Right atrium auricular region (tissue), 2 donors: Measurements from ENCODE around the gene DHRS4. TPM values are rescaled to one million over a fixed set of nuclear protein-coding genes. Genes with fewer than 3 reads are reported as not detected.
"Not testable (repeated sequence)": the region's sequence is repeated elsewhere in the genome, so short reads cannot be mapped to it uniquely, and the experiment has no call there.

ENCODE experiments used
- DNase-seq: peaks from one replicate; pipeline ENCODE4 v3.0.0-alpha.2; 2019; ENCODE audit warnings: low spot score
- H3K27ac ChIP-seq, 2 donors: fragments of 200-600 bp; sonication (generic); 1 replicate in 1 of 2; 2 replicates in 1 of 2; pipeline ENCODE4 v1.5.1; 2016 to 2019
- H3K27me3 ChIP-seq, 2 donors: fragments of 200-600 bp; sonication (generic); one replicate each; pipeline versions ENCODE4 v1.5.1 to v1.6.0; 2017 to 2019
- H3K36me3 ChIP-seq: fragments of 200-600 bp; sonication (generic); one replicate; pipeline ENCODE4 v1.5.1; 2016
- H3K4me1 ChIP-seq, 2 donors: fragments of 200-600 bp; sonication (generic); one replicate each; pipeline versions ENCODE4 v1.5.1 to v1.6.0; 2017 to 2019
- H3K4me3 ChIP-seq, 2 donors: fragments of 200-600 bp; sonication (generic); 1 replicate in 1 of 2; 2 replicates in 1 of 2; pipeline ENCODE4 v1.5.1; 2017 to 2019; ENCODE audit warnings: mild to moderate bottlenecking in 1 of 2, moderate library complexity in 1 of 2
- H3K9me3 ChIP-seq, 2 donors: fragments of 200-600 bp; sonication (generic); one replicate each; pipeline ENCODE4 v1.5.1; 2019
- CTCF ChIP-seq, 2 donors: fragments of 200-600 bp; sonication (generic); IDR thresholded peaks; one replicate each; pipeline ENCODE4 v1.5.1; 2019; ENCODE audit warnings: antibody characterized with exemption in 2 of 2
- total RNA-seq, 2 donors: library from RNA; depleted of rRNA; stranded (reverse); fragments of >200 nt; gene quantifications; one replicate each; pipeline ENCODE4 v1.1.0, GENCODE V29; 2016

The DHRS4 gene
- total RNA-seq, 2 donors from 2014 or later: 29.6 to 38.8 TPM

GRCh38 chr14:24006817-24007652 lies 53.5 kb downstream of the DHRS4 start:
- not testable (repeated sequence) for H3K36me3 ChIP-seq, H3K27me3 ChIP-seq, H3K9me3 ChIP-seq, DNase-seq, H3K4me1 ChIP-seq
- Histone ChIP-seq H3K27ac (peak overlapping the region in 1 of 2 donors; percentile 42), H3K4me3 (peak overlapping the region in 1 of 2 donors; percentile 51)

GRCh38 chr14:24011051-24011450 lies 57.5 kb downstream of the DHRS4 start:
- Histone ChIP-seq H3K4me3 (no peak overlapping the region), H3K4me1 (peaks cover 0 to 4% of the 10 kb centered on the region in 2 donors), H3K36me3 (no peaks in the 10 kb centered on the region), H3K27ac (no peak overlapping the region), H3K9me3 (no peaks in the 10 kb centered on the region), H3K27me3 (no peaks in the 10 kb centered on the region)
- DNase-seq: no peak
- TF ChIP-seq CTCF (IDR thresholded peaks at IDR 0.05): no peak

- not testable (repeated sequence) for H3K4me3 ChIP-seq, H3K9me3 ChIP-seq, H3K36me3 ChIP-seq, H3K27ac ChIP-seq, DNase-seq, H3K4me1 ChIP-seq, H3K27me3 ChIP-seq
Observed at GRCh38 chr14:24012726-24013273, 59.2 kb downstream of the DHRS4 start.

- peak; percentile 48 to 94 for TF ChIP-seq CTCF (IDR thresholded peaks at IDR 0.05)
- H3K4me3 ChIP-seq: no peak overlapping the region
- H3K4me1 ChIP-seq: no peaks in the 10 kb centered on the region
- no peak for DNase-seq
- no peak overlapping the region for H3K27ac ChIP-seq
- H3K36me3 ChIP-seq: no peaks in the 10 kb centered on the region
- H3K27me3 ChIP-seq: no peaks in the 10 kb centered on the region
- no peaks in the 10 kb centered on the region for H3K9me3 ChIP-seq
Observed at GRCh38 chr14:24013654-24014514, 60.3 kb downstream of the DHRS4 start.

- H3K27ac ChIP-seq, H3K9me3 ChIP-seq, DNase-seq, H3K36me3 ChIP-seq, H3K4me3 ChIP-seq, H3K4me1 ChIP-seq, H3K27me3 ChIP-seq: not testable (repeated sequence)
Observed at GRCh38 chr14:24015745-24016144, 62.2 kb downstream of the DHRS4 start.

Other genes with a start within 250 kb of the DHRS4 start
- gene DHRS4L2, start 35.2 kb downstream of the DHRS4 start, total RNA-seq: 10 to 100 TPM; 10.6 to 17.6 TPM
- gene CARMIL3, start 98.2 kb downstream of the DHRS4 start, total RNA-seq: not detected
- under 1 TPM in 1 of 2 donors, not detected in 1; 0.24 TPM for gene CPNE6, start 117.8 kb downstream of the DHRS4 start, total RNA-seq
- 10 to 100 TPM in 1 of 2 donors, 1 to 10 TPM in 1; 1.8 to 10.7 TPM for gene PCK2, start 140.5 kb downstream of the DHRS4 start, total RNA-seq
- 10 to 100 TPM; 54.1 to 69.8 TPM for gene DCAF11, start 161.0 kb downstream of the DHRS4 start, total RNA-seq
- 1 to 10 TPM; 2.5 to 5.0 TPM for gene NRL, start 161.2 kb downstream of the DHRS4 start, total RNA-seq
- 100 to 1,000 TPM in 1 of 2 donors, 10 to 100 TPM in 1; 74.3 to 180 TPM for gene FITM1, start 176.9 kb downstream of the DHRS4 start, total RNA-seq
- 100 to 1,000 TPM in 1 of 2 donors, 10 to 100 TPM in 1; 72.9 to 112 TPM for gene PSME1, start 182.4 kb downstream of the DHRS4 start, total RNA-seq
- 10 to 100 TPM in 1 of 2 donors, 1 to 10 TPM in 1; 9.9 to 16.8 TPM for gene EMC9, start 187.8 kb downstream of the DHRS4 start, total RNA-seq
- gene PSME2, start 192.8 kb downstream of the DHRS4 start, total RNA-seq: 10 to 100 TPM; 23.1 to 40.6 TPM
- 10 to 100 TPM; 24.1 to 47.5 TPM for gene RNF31, start 193.7 kb downstream of the DHRS4 start, total RNA-seq
- gene IRF9, start 207.5 kb downstream of the DHRS4 start, total RNA-seq: 10 to 100 TPM; 29.2 to 33.1 TPM
- 1 to 10 TPM; 3.8 to 5.6 TPM for gene REC8, start 218.3 kb downstream of the DHRS4 start, total RNA-seq
- gene IPO4, start 235.0 kb downstream of the DHRS4 start, total RNA-seq: 10 to 100 TPM; 12.1 to 15.7 TPM
- 10 to 100 TPM; 23.5 to 42.7 TPM for gene TM9SF1, start 241.7 kb downstream of the DHRS4 start, total RNA-seq